AG10803 (cell line): ENCODE results near the gene GID8.

Experiments
- DNase-seq: peaks from one replicate; pipeline ENCODE4 v3.0.0; 2010; ENCODE audit warnings: low read depth
- H3K4me3 ChIP-seq: 2 replicates; pipeline ENCODE4 v1.5.1; 2011; ENCODE audit warnings: mild to moderate bottlenecking, low read length, control low read depth
- TF ChIP-seq, protein P1 (sequence below): conservative IDR thresholded peaks from 2 replicates; pipeline ENCODE4 v1.5.1; 2011; ENCODE audit warnings: mild to moderate bottlenecking, low read length, control low read depth, inconsistent platforms

Gene GID8

DNA sequence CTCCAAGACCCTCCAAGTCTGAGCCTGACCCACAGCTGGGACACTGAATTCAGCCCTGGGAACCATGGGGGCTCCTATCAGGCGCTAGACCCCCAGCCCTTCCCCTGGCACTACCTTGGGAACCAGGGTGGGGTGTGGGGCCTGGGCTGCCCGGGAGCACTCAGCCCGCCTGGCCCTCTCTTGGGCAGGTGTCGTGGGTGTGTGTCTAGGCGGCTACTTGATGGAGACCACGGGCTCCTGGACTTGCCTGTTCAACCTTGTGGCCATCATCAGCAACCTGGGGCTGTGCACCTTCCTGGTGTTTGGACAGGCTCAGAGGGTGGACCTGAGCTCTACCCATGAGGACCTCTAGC lies 29.2 kb downstream of the GID8 start:
- no peak for DNase-seq
- TF ChIP-seq, protein P1, sequence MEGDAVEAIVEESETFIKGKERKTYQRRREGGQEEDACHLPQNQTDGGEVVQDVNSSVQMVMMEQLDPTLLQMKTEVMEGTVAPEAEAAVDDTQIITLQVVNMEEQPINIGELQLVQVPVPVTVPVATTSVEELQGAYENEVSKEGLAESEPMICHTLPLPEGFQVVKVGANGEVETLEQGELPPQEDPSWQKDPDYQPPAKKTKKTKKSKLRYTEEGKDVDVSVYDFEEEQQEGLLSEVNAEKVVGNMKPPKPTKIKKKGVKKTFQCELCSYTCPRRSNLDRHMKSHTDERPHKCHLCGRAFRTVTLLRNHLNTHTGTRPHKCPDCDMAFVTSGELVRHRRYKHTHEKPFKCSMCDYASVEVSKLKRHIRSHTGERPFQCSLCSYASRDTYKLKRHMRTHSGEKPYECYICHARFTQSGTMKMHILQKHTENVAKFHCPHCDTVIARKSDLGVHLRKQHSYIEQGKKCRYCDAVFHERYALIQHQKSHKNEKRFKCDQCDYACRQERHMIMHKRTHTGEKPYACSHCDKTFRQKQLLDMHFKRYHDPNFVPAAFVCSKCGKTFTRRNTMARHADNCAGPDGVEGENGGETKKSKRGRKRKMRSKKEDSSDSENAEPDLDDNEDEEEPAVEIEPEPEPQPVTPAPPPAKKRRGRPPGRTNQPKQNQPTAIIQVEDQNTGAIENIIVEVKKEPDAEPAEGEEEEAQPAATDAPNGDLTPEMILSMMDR: no peak
- no peak overlapping the region for H3K4me3 ChIP-seq

DNA sequence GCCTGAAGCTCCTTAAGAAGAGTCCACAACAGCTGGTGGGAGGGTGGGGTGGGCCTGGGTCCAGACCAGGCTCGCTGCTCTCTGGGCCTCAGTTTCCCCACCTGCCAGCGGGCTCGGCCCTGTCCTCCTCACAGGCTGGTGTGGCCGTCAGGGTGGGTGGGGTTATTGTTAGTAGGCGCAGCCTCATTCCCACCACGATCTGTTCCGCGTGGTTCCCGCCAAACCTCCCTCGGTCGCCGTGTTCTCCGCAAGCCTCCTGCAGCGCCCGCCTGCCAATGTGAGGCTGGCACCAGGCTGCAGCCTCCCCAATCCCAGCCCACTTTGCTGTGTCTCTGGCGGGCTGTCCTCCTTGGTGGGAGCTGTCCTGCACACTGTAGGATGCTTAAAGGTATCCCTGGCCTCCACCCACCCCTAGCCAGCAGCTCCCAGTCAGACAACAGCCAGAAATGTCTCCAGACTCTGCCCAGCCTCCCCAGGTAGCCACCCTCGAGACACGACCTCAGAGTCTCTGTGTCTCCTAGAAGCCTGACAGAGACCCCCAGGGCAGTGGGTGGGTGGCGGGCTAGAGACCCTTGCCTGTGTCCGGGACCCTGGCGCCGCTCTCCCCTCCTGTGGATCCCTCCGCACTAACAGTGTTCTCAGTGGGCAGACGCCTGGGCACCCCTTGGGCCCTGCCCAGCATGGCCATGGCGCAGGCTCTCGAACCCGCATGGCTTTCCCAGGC lies 29.8 kb downstream of the GID8 start:
- no peak overlapping the region for H3K4me3 ChIP-seq
- TF ChIP-seq, protein P1: no peak
- no peak for DNase-seq

DNA sequence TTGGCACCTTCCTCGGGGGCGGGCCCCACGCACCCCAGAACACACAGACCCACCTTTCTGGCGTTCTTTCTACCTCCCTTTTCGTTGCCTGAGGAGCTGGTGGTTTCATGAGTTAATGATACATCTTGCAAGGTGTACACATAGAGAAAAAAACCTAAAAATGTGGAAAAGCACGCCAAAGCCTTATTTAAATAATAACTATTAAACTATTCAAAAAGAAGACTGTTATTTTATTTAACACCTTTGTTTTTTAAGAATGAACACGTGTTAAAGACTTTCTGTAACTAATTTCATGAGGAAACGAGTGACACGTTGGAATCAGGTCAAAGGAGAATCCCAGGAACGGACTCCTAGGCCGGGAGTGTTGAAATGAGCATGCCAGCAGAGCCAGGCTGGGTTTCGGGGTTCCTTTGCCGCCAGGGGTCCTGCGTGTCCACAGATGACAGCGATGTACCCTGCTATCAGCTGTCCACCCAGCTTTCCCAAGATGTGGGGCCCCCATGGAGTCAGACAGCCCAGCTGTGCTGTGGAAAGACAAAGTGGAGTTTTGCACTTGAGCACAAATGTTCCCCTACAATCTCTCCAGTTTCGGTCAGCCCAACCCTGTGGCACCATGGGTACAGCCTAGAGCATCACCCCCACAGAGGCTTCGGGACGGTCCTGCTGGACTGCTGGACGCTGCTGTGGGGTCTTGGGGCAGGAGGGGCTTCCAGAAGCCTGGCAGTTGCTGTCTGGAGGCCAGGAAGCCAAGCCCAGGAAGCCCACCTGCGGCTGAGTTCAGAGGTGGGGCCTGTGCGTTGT lies 30.6 kb downstream of the GID8 start:
- TF ChIP-seq, protein P1: no peak
- no peak for DNase-seq
- no peak overlapping the region for H3K4me3 ChIP-seq

DNA sequence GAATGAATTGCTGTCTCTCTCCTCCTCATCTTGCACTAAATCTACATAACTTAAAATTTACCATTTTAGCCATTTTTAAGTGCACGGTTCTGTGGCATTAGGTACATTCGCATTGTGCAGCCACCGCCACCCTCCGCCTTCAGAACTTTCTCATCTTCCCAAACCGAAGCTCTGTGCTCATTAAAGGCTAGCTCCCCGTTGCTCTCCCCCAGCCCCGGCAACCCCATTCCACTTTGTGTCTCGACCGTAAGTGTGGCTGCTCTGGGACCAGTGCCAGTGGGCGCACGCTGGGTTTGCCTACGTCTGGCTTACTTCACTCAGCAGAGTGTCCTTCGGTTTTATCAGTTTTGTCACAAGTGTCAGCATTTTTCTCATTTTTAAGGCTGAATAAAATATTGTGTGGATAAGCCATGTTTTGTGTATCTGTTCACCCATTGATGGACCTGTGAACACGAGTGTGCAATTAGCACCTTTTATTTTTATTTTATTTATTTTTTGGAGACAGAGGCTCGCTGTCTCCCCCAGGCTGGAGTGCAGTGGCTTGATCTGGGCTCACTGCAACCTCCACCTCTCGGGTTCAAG lies 31.3 kb downstream of the GID8 start:
- H3K4me3 ChIP-seq: no peak overlapping the region
- TF ChIP-seq, protein P1: no peak
- DNase-seq: peak; percentile 6

DNA sequence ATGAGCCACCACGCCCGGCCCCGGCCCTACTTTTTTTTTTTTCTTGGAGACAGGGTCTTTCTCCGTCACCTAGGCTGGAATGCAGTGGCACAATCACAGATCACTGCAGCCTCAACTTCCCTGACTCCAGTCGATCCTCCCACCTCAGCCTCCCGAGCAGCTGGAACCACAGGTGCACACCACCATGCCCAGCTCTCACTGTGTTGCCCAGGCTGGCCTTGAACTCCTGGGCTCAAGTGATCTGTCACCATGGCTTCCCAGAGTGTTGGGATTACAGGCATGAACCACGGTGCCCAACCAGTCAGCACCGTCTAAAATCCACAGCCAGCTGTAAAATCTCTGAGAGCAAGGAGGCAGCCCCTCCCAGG lies 32.0 kb downstream of the GID8 start:
- DNase-seq: no peak
- no peak overlapping the region for H3K4me3 ChIP-seq
- TF ChIP-seq, protein P1: no peak

DNA sequence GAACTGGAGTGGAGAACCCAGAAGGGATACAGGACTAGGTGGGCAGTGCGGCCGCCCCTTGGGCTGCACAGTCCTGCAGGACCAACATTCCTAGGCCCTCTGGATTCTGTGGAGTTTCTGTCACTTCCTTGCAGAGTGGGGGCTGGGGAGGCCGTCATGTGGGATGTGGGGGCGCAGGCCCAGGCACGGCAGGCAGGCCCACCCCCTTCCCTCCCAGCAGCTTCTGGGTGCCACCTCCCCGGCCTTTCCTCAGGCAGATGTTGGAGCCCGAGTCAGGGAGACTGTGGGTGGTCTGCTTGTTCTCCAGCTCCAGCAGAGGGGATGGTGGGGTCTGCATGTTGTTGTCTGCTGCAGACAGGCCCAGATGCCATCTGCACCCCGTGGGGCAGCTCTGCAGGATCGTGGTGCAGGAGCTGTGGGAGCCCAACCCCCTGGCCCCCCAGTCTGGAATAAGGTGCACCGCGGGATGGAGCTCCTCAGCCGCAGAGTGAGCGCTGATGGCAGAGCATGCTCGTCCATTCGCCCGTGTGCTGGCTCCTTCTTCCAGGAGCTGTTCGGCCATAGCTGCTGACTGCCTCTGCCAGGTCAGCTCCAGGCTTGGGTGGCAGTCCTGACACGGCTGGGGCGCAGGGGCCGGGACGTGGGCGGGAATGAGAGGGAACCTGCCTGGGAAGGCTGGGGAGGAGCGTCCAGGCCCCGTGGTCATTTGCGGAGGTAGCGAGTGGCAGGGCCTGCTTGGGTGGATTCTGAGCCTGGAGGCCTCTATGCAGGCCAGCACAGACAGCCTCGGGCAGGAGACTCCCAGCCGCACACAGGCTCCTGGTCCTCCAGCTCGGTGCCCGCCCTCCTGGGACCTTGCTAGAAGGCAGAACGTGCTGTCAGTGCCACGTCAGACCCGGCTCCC lies 32.6 kb downstream of the GID8 start:
- TF ChIP-seq, protein P1: no peak
- DNase-seq: no peak
- H3K4me3 ChIP-seq: no peak overlapping the region
